Inferior parietal cortex (tissue), 1 donor: Measurements from ENCODE around the gene HYAL2.

Source experiments
- DNase-seq: peaks from one replicate; pipeline ENCODE4 v3.0.0-alpha.2; 2016; ENCODE audit errors: extremely low spot score

The HYAL2 gene

DNA sequence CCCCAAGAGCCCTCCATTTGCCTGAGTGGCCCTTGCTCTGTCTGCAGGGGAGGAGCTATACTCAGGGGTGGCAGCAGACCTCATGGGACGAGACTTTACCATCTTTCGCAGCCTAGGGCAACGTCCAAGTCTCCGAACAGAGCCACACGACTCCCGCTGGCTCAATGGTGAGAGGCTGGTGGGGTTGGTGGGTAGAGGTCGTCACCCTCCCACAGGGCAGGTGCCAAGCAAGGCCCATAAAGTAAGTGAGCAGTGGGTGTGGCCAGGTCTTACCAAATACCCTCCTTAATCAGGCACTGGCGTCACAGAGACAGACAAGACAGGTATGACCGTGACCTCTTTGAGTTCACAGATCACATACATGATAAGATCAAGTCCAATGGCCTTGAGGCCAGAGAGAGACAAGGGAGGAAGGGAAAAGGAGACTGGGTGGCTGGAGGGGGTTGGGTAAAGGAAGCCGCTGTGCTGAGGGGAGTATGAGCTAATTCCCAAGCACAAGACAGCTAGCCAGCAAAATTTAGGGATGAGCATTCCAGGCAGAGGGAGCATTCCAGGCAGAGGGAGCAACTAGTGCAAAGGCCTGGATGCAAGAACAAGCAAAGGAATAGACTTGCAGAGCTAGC, 51.1 kb downstream of the HYAL2 start:
- DNase-seq: no peak

DNA sequence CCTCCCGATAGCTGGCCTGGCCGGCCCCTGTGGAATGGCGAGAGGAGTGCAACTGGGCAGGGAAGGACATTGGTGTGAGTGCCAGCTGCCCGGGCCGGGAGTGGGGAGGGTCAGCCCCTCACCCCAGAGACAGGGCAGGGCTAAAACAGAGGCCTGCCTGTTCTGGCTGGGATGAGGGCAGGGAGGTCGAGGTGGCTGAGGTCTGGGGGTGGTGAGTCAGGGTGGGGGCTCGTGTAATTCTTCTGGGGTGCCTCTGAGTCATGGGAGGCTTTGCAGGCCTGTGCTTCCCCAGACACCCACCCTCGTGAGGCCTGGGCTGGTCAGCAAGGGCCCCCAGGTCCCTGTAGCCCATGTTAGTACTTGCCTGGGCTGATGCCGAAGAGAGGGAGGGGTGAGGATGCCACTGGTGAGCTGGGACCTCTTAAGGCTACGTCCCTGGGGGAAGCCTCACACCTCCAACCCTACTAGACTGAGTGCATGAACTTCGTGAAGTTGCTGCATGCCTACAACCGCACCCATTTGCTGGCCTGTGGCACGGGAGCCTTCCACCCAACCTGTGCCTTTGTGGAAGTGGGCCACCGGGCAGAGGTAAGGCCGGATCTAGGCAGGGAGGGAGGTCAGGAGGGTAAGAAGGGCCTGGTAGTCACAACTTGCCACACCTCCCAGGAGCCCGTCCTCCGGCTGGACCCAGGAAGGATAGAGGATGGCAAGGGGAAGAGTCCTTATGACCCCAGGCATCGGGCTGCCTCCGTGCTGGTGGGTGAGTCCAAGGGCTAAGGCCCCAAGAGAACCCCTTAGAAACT, 51.9 kb downstream of the HYAL2 start:
- DNase-seq: no peak

DNA sequence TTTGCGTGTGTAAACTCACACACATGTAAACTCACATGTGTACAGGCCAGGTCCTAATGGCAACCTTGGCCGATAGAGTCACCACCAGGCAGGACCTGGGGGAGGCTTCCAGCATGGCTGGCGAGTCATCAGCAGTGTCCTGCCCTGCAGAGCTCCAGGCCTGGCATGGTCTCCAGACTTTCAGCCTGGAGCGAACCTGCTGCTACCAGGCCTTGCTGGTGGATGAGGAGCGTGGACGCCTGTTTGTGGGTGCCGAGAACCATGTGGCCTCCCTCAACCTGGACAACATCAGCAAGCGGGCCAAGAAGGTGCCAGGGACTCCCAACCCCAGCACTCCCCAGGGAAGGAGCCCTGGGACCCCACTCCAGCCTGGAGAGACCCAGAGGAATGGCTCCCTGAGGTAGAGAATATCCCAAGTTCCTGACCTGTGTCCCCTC, 52.5 kb downstream of the HYAL2 start:
- no peak for DNase-seq

DNA sequence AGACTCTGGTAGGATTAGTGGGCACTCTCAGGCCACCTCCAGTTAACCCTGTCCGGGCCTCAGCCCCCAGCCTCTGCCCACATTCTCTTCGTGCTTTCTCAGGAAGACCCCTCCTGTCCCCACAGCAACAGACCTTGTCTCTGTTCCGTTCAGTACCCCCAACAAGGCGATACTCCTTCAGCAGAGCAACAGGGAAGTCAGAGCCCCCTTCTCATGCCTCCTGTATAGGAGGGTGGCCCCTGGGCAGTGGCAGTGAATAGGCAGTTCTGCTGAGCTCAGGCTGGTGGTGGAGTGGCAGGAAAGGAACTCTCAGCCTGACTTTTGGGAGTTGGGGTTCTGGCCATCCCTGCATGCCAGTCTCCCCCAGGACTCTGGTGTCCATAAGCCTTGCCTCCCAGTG, 53.1 kb downstream of the HYAL2 start:
- no peak for DNase-seq

DNA sequence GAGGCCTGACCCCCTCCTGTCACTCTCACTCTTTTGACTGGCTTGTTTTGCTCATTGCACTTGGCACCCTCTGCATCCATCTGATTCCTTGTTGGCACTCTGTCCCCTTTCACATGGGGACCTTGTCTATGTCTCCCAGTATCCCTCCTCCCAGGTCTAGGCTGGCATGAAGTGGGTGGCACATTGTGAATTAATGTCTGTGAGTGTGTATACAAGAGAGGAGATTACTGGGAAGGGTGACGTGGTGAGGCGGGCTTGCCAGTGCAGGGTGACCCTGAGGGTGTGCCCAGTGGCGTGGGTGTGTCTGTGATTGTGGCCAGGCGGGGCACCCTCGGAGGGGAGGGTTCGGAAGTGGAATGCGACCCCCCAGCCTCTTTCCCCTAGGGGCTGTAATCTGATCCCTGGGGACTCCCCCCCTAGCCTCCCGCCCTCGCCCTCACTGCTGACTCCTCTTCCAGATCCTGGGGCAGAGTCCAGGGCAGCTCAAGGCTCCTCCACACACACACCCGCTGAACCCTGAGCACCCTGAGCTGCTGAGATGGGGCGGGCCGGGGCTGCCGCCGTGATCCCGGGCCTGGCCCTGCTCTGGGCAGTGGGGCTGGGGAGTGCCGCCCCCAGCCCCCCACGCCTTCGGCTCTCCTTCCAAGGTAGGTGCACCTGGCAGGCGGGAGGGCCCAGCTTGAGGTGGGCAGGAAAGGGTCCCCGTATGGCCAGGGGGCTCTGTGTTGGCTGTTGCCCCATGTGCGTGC, 53.7 kb downstream of the HYAL2 start, which contains the start of gene SEMA3B:
Gene SEMA3B, plus strand, starts transcription at position 445 of the 749 bp plus-strand sequence. Its CDS starts 94 bp downstream, at position 539.
- no peak for DNase-seq

DNA sequence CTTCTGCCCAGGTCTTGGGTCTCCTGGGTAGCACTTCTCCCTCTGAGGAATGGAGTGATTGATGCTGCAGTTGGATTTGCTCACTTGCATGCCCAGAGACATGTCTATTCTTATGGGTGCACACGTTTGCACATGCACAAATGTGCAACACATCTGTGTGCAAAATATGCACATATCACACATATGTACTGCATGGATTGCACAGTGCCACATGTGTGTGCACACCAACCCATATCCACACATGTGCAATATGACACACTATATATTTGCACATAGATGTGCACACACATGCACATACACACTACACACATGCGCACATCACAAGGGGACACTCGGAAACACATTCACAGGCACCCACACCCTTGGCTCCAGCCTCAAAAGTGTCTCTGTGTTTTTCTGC, 54.3 kb downstream of the HYAL2 start:
- DNase-seq: no peak
